GM23248 (cell line): ENCODE data around the gene DMKN.

Experiments
- EZH2 ChIP-seq: fragments of 200-600 bp; sonication (generic); IDR thresholded peaks from 2 replicates; pipeline ENCODE4 v1.6.1; 2018; ENCODE audit warnings: antibody characterized with exemption, mild to moderate bottlenecking; ENCODE audit not compliant: insufficient read depth, poor library complexity, severe bottlenecking
- EZH2phosphoT487 ChIP-seq: fragments of 200-600 bp; sonication (generic); IDR thresholded peaks from 2 replicates; pipeline ENCODE4 v1.6.1; 2018; ENCODE audit warnings: antibody characterized with exemption, moderate library complexity, mild to moderate bottlenecking, low read depth; ENCODE audit not compliant: insufficient read depth

GRCh38 chr19:35528218-35529038, 15.0 kb upstream of the DMKN start, which contains the start of gene SBSN:
- TF ChIP-seq EZH2, result no peak
- TF ChIP-seq EZH2phosphoT487, result no peak
